Pancreas (tissue), 10 donors: ENCODE results near the gene HHIPL1. TPM values are rescaled to one million over a fixed set of nuclear protein-coding genes. Genes with fewer than 3 reads are reported as not detected.
A peak's percentile ranks its signal among the peaks of the same experiment; 100 is the strongest.

Experiments
- ATAC-seq, 4 donors: fragments of 200-7000 bp; cut with Tn5 transposase; one replicate each; pipeline versions ENCODE4 v1.8.0 to v1.9.1; 2020; ENCODE audit warnings: mild to moderate bottlenecking in 4 of 4, moderate library complexity in 4 of 4
- DNase-seq, 6 donors: peaks; one replicate each; pipeline ENCODE4 v3.0.0-alpha.2; 2020
- FAIRE-seq: peaks from 2 replicates; lab custom pipeline; 2012; peaks lifted over from hg19 to GRCh38; lab: Jason Lieb, UNC
- H3K27ac ChIP-seq, 4 donors: fragments of 200-600 bp; sonication (generic); 1 replicate in 3 of 4; 2 replicates in 1 of 4; pipeline versions ENCODE4 v1.5.0 to v1.8.0; 2020
- H3K27me3 ChIP-seq, 4 donors: fragments of 200-600 bp; one replicate each; pipeline ENCODE4 v1.8.0; 2021
- H3K36me3 ChIP-seq, 3 donors: fragments of 200-600 bp; sonication (generic) in 1 of 3; one replicate each; pipeline versions ENCODE4 v1.5.0 to v1.8.0; 2020 to 2021
- H3K4me1 ChIP-seq, 3 donors: fragments of 200-600 bp; one replicate each; pipeline ENCODE4 v1.8.0; 2021
- H3K4me3 ChIP-seq, 4 donors: fragments of 200-600 bp; sonication (generic) in 2 of 4; one replicate each; pipeline versions ENCODE4 v1.5.0 to v1.8.0; 2020 to 2021
- H3K9me3 ChIP-seq, 4 donors: fragments of 200-600 bp; one replicate each; pipeline ENCODE4 v1.8.0; 2021
- CTCF ChIP-seq, 4 donors: fragments of 200-600 bp; sonication (generic) in 3 of 4; IDR thresholded peaks; one replicate each; pipeline versions ENCODE4 v1.5.0 to v1.8.0; 2021; ENCODE audit warnings: antibody characterized with exemption in 4 of 4
- WGBS, 2 donors: extraction: QIAGEN DNeasy Blood & Tissue Kit; methylation state at CpG; one replicate each; pipeline ENCODE4 v1.1.7; 2013; 5-methylcytosine and 5-hydroxymethylcytosine counted together
- intact Hi-C, 3 donors: fragments of 100-400 bp; cut with DNase I; formaldehyde crosslinking; loops; one replicate each; pipeline versions ENCODE4 v1.11.1 to v1.14.2; 2022
- polyA plus RNA-seq, 2 donors: library from polyadenylated mRNA; stranded (reverse); fragments of 200-250 nt; gene quantifications; one replicate each; pipeline ENCODE4 v1.2.3, GENCODE V29; 2013
- total RNA-seq, 6 donors: library from RNA; stranded (reverse); fragmentation: NEBNext Ultra II Directional in 4 of 6; extraction: Animal tissue kit (Norgen Biotek cat#: 25700) in 4 of 6; gene quantifications; one replicate each; pipeline versions ENCODE4 v1.2.1 to v1.2.4, GENCODE V29; 2021 to 2023
- donor health status: healthy with polysubstance abuse.
- donor health status: DM: no; HTN: no; CAD: no; lungs with moderate emphysema.
- donor health status: DM: no; HTN: no; CAD: no.
- donor health status: control.
- donor health status: control.
- donor health status: Bipolar disorder and iron deficiency.
- donor health status: DM: yes; HTN: yes; CAD: no.
- donor health status: DM: no; HTN: no; CAD: no.
- donor health status: DM: no; HTN: no; CAD: no.
- donor health status: DM: yes; HTN: yes; CAD: no.

HHIPL1 gene
- total and polyA plus RNA-seq, 8 donors, result 0.09 to 1.2 (median 0.23) TPM

GRCh38 chr14:99597911-99598600 lies 46.9 kb upstream of the HHIPL1 start:
- no peaks in the 10 kb centered on the region for H3K27me3 ChIP-seq
- intact Hi-C loops, result loop anchor here in 1 of 3 donors (5.0 kb wide), 1 partner anchor 36 kb away; no protein-coding TSS in a partner anchor
- no peak overlapping the region for H3K4me3 ChIP-seq
- FAIRE-seq (no peak), DNase-seq (peak in 1 of 6 donors; percentile 53), ATAC-seq (no peak)
- H3K4me1 ChIP-seq, result peaks cover 40 to 60% (median 46%) of the 10 kb centered on the region in 3 donors
- peak overlapping the region in 1 of 4 donors; percentile 8 for H3K27ac ChIP-seq
- H3K9me3 ChIP-seq, result no peaks in the 10 kb centered on the region
- no peaks in the 10 kb centered on the region for H3K36me3 ChIP-seq
- TF ChIP-seq CTCF (IDR thresholded peaks at IDR 0.05), result no peak
- WGBS, 2 donors, result 90 to 94% methylated on average over 20 of the region's 20 CpGs

- Histone ChIP-seq H3K36me3 (no peaks in the 10 kb centered on the region), H3K9me3 (no peaks in the 10 kb centered on the region), H3K4me1 (peaks cover 40 to 60% (median 46%) of the 10 kb centered on the region in 3 donors), H3K4me3 (no peak overlapping the region), H3K27me3 (no peaks in the 10 kb centered on the region), H3K27ac (no peak overlapping the region)
- DNase-seq, result no peak
- FAIRE-seq, result no peak
- intact Hi-C loops, result loop anchor here in 1 of 3 donors (5.0 kb wide), 1 partner anchor 36 kb away; no protein-coding TSS in a partner anchor
- 39 to 46% methylated on average over 3 of the region's 3 CpGs for WGBS, 2 donors
- TF ChIP-seq CTCF (IDR thresholded peaks at IDR 0.05), result no peak
- ATAC-seq, result no peak
Observed at GRCh38 chr14:99598774-99599173, 46.2 kb upstream of the HHIPL1 start.

- no peak for FAIRE-seq
Observed at GRCh38 chr14:99599393-99599792, 45.5 kb upstream of the HHIPL1 start.

GRCh38 chr14:99600232-99600888 lies 44.6 kb upstream of the HHIPL1 start:
- DNase-seq (no peak), FAIRE-seq (no peak), ATAC-seq (no peak)
- Histone ChIP-seq H3K9me3 (no peaks in the 10 kb centered on the region), H3K4me3 (no peak overlapping the region), H3K36me3 (no peaks in the 10 kb centered on the region), H3K4me1 (peaks cover 33 to 53% (median 44%) of the 10 kb centered on the region in 3 donors), H3K27ac (peak overlapping the region in 1 of 4 donors; percentile 60), H3K27me3 (no peaks in the 10 kb centered on the region)
- TF ChIP-seq CTCF (IDR thresholded peaks at IDR 0.05), result no peak
- intact Hi-C loops, result loop anchor here in 1 of 3 donors (5.0 kb wide), 1 partner anchor 38 kb away; no protein-coding TSS in a partner anchor
- 49 to 54% methylated on average over 3 of the region's 3 CpGs for WGBS, 2 donors

More at GRCh38 chr14:99599393-99599792, 45.5 kb upstream of the HHIPL1 start:
- no peak for TF ChIP-seq CTCF (IDR thresholded peaks at IDR 0.05)
- Histone ChIP-seq H3K27me3 (no peaks in the 10 kb centered on the region), H3K4me1 (peaks cover 36 to 57% (median 46%) of the 10 kb centered on the region in 3 donors), H3K27ac (no peak overlapping the region), H3K9me3 (no peaks in the 10 kb centered on the region), H3K36me3 (no peaks in the 10 kb centered on the region), H3K4me3 (no peak overlapping the region)
- no peak for DNase-seq
- no peak for ATAC-seq
- intact Hi-C loops, result loop anchor here in 1 of 3 donors (5.0 kb wide), 1 partner anchor 37 kb away; no protein-coding TSS in a partner anchor
- 40 to 50% methylated on average over 6 of the region's 6 CpGs for WGBS, 2 donors
